GM10266 (cell line): ENCODE results near the gene FAM20C.

Experiments
- DNase-seq: peaks from one replicate; pipeline ENCODE4 v3.0.0; 2012; ENCODE audit errors: extremely low spot score
- TF ChIP-seq, protein P1 (sequence below): IDR thresholded peaks from 2 replicates; pipeline ENCODE4 v1.5.1; 2012; ENCODE audit warnings: mild to moderate bottlenecking, low read depth; ENCODE audit not compliant: control insufficient read depth, insufficient read depth; ENCODE audit errors: missing control alignments

FAM20C gene

DNA sequence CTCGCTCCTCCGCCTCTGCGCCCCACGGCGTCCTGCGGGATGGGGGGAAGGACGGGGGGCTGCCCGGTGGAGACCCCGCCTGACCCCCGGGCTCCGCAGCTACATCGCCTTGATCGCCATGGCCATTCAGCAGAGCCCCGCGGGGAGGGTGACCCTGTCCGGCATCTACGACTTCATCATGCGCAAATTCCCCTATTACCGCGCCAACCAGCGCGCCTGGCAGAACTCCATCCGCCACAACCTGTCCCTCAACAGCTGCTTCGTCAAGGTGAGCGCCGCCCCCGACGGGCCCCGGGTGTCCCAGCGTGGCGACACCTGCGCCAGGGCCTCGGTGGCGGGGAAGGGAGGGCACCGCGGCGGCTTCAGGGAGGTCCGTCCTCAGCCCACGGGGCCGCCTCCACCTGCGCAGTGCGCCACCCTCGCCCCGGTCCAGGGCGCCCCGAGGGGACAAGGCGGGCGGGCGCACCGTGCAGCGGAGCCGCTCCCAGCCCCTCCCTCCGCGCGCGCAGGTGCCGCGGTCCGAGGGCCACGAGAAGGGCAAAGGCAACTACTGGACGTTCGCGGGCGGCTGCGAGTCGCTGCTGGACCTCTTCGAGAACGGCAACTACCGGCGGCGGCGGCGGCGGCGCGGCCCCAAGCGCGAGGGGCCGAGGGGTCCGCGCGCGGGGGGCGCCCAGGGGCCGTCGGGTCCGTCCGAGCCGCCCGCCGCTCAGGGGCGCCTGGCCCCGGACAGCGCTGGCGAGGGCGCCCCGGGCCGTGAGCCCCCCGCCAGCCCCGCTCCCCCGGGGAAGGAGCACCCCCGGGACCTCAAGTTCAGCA, 98.4 kb downstream of the FAM20C start:
- TF ChIP-seq, protein P1, sequence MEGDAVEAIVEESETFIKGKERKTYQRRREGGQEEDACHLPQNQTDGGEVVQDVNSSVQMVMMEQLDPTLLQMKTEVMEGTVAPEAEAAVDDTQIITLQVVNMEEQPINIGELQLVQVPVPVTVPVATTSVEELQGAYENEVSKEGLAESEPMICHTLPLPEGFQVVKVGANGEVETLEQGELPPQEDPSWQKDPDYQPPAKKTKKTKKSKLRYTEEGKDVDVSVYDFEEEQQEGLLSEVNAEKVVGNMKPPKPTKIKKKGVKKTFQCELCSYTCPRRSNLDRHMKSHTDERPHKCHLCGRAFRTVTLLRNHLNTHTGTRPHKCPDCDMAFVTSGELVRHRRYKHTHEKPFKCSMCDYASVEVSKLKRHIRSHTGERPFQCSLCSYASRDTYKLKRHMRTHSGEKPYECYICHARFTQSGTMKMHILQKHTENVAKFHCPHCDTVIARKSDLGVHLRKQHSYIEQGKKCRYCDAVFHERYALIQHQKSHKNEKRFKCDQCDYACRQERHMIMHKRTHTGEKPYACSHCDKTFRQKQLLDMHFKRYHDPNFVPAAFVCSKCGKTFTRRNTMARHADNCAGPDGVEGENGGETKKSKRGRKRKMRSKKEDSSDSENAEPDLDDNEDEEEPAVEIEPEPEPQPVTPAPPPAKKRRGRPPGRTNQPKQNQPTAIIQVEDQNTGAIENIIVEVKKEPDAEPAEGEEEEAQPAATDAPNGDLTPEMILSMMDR, result no peak

DNA sequence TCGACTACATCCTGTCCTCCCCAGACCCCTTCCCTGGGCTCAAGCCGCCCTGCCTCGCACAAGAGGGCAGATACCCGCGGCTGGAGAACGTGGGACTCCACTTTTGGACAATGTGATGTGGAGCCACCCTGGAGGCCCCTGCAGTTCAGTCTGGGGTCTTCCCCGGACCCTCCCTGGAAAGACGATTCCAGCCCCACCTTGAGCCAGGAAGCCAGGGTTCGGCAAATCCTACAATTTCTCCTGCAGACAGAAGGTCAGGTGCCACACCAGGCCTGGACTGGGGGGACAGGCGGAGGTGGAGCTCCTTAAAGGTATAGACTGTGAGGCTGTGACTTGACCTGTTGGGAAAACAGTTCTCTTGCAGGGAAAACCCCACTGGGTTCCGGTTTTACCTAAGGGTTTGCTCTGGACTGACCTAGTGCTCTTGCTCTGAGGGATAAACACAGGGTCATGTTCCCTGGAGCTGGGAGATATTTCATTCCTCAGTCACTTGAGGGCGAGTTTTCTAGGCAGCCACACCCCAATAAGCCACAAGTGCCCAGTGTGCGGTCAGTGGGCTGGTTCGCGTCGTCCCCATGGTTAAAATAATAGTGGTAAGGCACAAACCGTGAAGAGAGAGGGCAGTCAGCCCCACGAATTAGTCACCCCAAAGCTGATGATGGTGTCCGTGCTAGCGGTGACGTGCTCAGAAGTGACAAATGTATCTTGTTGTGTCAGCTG, 99.2 kb downstream of the FAM20C start:
- TF ChIP-seq, protein P1, result no peak
- DNase-seq, result no peak

More for the DNA sequence above, 98.4 kb downstream of the FAM20C start:
- DNase-seq, result no peak

DNA sequence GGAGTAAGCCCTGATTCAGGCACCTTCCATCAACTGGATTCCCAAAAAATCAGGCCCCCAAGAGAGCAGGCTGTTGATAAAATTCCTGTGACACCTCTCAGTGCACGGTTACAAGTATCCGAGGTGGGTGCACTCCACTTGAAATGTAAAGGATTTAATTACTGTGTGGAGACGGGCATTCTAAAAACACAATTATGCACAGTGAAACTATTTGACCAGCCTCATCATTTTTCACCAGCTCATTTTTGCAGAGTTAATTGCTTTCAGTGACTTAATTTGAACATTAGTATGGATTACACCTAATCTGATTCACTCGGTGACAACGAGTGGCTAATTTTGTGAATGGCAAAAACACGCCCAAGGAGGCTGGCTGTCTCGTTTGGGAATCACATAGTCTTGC, 99.9 kb downstream of the FAM20C start:
- TF ChIP-seq, protein P1, result no peak
- no peak for DNase-seq

DNA sequence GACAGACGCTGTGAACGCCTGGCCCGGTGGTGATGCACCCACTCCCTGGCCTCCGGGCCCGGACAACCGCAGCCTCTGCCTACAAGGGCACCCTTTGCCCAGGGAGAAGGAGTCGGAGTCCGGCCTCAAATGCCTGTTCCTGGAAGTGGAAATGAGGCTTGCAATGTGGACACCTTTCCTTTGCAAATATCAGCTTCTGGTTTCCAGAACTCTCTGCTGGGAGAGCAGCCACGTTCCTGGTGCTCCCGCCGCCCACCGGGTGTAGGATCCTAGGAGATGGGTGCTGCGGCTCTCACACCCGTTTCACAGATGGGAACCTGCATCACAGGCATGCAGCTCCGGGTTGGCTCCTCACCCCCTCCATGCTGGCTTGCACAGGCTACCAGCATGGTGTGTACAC, 100.5 kb downstream of the FAM20C start:
- DNase-seq, result no peak
- TF ChIP-seq, protein P1, result no peak

DNA sequence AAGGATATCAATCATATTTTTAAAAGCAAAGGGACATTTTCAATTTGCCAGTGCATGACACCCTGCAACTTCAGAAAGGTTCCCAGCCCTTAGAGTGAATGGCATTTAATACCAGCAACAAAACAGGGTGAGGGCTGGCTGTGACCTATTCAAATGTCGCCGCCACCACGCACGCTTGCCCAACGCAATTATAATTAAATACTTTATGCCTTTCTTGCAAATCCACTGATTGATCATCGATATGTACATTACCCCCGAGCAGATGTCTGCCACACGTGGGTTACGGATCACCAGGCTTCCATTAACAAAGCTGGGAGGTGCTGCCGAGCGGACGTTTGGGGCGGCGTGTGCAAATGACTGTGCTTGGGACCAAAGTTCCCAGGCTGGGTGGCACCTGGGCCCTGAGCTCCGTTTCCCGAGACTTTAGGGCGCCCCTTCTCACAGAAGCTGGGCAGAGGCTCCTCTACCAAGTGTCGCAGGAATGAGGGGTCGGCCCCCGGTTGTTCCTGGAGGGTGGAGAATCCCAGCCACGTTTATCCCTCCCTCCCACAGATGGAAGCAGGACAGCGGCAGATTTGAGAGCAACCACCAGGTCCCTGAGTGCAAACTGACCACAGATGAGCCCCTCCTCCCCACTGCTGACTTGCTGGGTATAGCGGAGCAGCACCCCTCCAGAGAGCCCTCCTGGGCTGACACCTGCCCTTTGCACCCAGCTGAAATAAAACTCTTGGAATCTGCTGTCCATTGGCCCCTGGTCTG, 101.5 kb downstream of the FAM20C start:
- TF ChIP-seq, protein P1, result no peak
- no peak for DNase-seq

DNA sequence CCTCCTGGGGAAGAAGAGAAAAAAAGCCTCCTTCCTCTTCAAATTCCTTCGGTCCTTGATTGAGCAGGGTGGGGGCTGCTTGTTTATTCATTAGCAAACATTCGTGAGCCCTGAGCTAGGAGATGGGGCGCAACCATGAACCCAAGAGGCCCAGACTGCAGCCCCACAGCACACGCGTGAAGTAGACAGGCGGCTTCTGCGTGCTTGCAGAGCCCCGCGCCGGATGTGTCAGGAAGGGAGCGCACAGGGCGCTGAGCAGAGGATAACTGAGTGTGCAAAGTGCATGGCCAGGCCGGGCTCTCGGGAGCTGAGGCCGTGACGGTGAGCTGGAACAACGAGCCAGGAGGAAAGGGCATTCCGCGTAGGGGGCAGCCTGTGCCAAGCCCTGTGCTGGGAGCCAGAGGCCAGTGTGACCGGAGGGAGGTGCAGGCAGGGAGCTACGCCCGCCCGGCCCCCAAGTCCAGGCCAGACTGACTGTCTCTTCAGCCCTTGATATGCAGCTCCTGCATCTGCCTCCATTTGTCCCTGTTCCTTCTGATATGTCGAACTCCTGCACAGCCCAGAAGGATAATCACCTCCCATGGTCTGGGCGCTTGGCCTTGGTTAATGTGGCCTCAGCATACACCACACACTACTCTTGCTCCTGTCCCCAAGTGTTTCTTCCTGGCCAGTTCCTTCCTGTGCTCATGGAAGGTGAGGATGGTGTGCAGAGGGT, 102.2 kb downstream of the FAM20C start:
- TF ChIP-seq, protein P1, result no peak
- no peak for DNase-seq
